ENCODE measurements around the gene RAB36.

DNA sequence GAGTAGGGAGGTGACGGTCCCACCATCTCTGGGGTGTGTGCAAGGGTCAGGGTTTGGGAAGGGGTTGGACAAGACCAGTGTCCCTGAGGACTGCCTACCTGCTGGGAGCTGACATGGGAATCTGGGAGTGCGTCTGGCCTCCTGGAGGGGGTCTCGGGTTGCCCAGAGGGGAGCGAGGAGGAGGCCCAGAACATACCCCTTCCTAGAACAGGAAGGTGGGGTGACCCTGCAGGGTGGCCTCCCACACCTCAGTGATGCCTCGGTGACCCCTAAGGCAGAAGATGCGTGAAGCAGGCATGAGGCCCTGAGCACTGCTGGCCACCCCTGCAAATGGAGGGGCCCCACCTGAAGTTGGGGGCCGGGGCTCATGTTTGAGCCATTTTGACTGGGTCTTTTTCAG lies 29.9 kb upstream of the RAB36 start:
- TF ChIP-seq, protein P1, sequence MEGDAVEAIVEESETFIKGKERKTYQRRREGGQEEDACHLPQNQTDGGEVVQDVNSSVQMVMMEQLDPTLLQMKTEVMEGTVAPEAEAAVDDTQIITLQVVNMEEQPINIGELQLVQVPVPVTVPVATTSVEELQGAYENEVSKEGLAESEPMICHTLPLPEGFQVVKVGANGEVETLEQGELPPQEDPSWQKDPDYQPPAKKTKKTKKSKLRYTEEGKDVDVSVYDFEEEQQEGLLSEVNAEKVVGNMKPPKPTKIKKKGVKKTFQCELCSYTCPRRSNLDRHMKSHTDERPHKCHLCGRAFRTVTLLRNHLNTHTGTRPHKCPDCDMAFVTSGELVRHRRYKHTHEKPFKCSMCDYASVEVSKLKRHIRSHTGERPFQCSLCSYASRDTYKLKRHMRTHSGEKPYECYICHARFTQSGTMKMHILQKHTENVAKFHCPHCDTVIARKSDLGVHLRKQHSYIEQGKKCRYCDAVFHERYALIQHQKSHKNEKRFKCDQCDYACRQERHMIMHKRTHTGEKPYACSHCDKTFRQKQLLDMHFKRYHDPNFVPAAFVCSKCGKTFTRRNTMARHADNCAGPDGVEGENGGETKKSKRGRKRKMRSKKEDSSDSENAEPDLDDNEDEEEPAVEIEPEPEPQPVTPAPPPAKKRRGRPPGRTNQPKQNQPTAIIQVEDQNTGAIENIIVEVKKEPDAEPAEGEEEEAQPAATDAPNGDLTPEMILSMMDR (IDR thresholded peaks at IDR 0.05; ENCODE audit: poor library complexity, severe bottlenecking): no peak
- TF ChIP-seq, protein P2, sequence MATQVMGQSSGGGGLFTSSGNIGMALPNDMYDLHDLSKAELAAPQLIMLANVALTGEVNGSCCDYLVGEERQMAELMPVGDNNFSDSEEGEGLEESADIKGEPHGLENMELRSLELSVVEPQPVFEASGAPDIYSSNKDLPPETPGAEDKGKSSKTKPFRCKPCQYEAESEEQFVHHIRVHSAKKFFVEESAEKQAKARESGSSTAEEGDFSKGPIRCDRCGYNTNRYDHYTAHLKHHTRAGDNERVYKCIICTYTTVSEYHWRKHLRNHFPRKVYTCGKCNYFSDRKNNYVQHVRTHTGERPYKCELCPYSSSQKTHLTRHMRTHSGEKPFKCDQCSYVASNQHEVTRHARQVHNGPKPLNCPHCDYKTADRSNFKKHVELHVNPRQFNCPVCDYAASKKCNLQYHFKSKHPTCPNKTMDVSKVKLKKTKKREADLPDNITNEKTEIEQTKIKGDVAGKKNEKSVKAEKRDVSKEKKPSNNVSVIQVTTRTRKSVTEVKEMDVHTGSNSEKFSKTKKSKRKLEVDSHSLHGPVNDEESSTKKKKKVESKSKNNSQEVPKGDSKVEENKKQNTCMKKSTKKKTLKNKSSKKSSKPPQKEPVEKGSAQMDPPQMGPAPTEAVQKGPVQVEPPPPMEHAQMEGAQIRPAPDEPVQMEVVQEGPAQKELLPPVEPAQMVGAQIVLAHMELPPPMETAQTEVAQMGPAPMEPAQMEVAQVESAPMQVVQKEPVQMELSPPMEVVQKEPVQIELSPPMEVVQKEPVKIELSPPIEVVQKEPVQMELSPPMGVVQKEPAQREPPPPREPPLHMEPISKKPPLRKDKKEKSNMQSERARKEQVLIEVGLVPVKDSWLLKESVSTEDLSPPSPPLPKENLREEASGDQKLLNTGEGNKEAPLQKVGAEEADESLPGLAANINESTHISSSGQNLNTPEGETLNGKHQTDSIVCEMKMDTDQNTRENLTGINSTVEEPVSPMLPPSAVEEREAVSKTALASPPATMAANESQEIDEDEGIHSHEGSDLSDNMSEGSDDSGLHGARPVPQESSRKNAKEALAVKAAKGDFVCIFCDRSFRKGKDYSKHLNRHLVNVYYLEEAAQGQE (IDR thresholded peaks at IDR 0.05; ENCODE audit: borderline replicate concordance): no peak
- TF ChIP-seq EZH2 (IDR thresholded peaks at IDR 0.05; ENCODE audit: borderline replicate concordance, insufficient read depth, low read length, poor library complexity, severe bottlenecking) (no peak), RAD21 (conservative IDR thresholded peaks at IDR 0.05) (no peak)

Measured in neural cell (in vitro differentiated cells).